ENCODE measurements around the gene FANCI. TPM values are rescaled to one million over a fixed set of nuclear protein-coding genes. Genes with fewer than 3 reads are reported as not detected.
"Not testable (repeated sequence)": the region's sequence is repeated elsewhere in the genome, so short reads cannot be mapped to it uniquely, and the experiment has no call there.

FANCI gene
- total and polyA plus RNA-seq, 8 donors: 19.8 to 56.3 (median 34.2) TPM

- DNase-seq (no peak), ATAC-seq (no peak)
- Histone ChIP-seq H3K4me3 (peak overlapping the region; percentile 62 to 76), H3K4me1 (peaks cover 6 to 15% of the 10 kb centered on the region in 2 donors), H3K36me3 (peaks cover 0 to 4% of the 10 kb centered on the region in 2 donors), H3K9me3 (no peaks in the 10 kb centered on the region), H3K27ac (no peak overlapping the region), H3K27me3 (no peaks in the 10 kb centered on the region)
- no peak for TF ChIP-seq CTCF (IDR thresholded peaks at IDR 0.05)
- intact Hi-C loops (cut with DNase I): no loop called here
Observed at GRCh38 chr15:89244574-89244903, 760 bp downstream of the FANCI start.

GRCh38 chr15:89247446-89247845, 3.7 kb downstream of the FANCI start:
- no peak for TF ChIP-seq CTCF (IDR thresholded peaks at IDR 0.05)
- no peaks in the 10 kb centered on the region for H3K27me3 ChIP-seq
- no peak for DNase-seq
- H3K27ac ChIP-seq: no peak overlapping the region
- ATAC-seq: no peak
- peaks cover 6 to 15% of the 10 kb centered on the region in 2 donors for H3K4me1 ChIP-seq
- H3K36me3 ChIP-seq: peaks cover 0 to 4% of the 10 kb centered on the region in 2 donors
- intact Hi-C loops (cut with DNase I): no loop called here
- H3K4me3 ChIP-seq: no peak overlapping the region
- no peaks in the 10 kb centered on the region for H3K9me3 ChIP-seq

- Histone ChIP-seq H3K27me3 (no peaks in the 10 kb centered on the region), H3K27ac (no peak overlapping the region), H3K4me3 (no peak overlapping the region), H3K9me3 (no peaks in the 10 kb centered on the region), H3K4me1 (peaks cover 6 to 10% of the 10 kb centered on the region in 2 donors), H3K36me3 (peaks cover 0 to 4% of the 10 kb centered on the region in 2 donors)
- intact Hi-C loops (cut with DNase I): no loop called here
- no peak for DNase-seq
- TF ChIP-seq CTCF (IDR thresholded peaks at IDR 0.05): no peak
- ATAC-seq: no peak
Observed at GRCh38 chr15:89248584-89248983, 4.8 kb downstream of the FANCI start.

GRCh38 chr15:89250142-89250541, 6.4 kb downstream of the FANCI start:
- intact Hi-C loops (cut with DNase I); H3K36me3 ChIP-seq; H3K27me3 ChIP-seq; DNase-seq; H3K9me3 ChIP-seq; H3K4me3 ChIP-seq; H3K4me1 ChIP-seq; H3K27ac ChIP-seq; ATAC-seq: not testable (repeated sequence)

- ATAC-seq; intact Hi-C loops (cut with DNase I): not testable (repeated sequence)
Observed at GRCh38 chr15:89277281-89277680, 33.5 kb downstream of the FANCI start.

GRCh38 chr15:89278307-89278706, 34.5 kb downstream of the FANCI start:
- Histone ChIP-seq H3K27me3 (no peaks in the 10 kb centered on the region), H3K4me1 (no peaks in the 10 kb centered on the region), H3K27ac (no peak overlapping the region), H3K4me3 (no peak overlapping the region), H3K9me3 (no peaks in the 10 kb centered on the region), H3K36me3 (peaks cover 0 to 39% of the 10 kb centered on the region in 2 donors)
- intact Hi-C loops (cut with DNase I): no loop called here
- ATAC-seq (no peak), DNase-seq (no peak)
- no peak for TF ChIP-seq CTCF (IDR thresholded peaks at IDR 0.05)

More at GRCh38 chr15:89277281-89277680, 33.5 kb downstream of the FANCI start:
- H3K27me3 ChIP-seq, H3K27ac ChIP-seq, H3K4me3 ChIP-seq, H3K9me3 ChIP-seq, DNase-seq, H3K4me1 ChIP-seq: not testable (repeated sequence)
- peaks cover 0 to 35% of the 10 kb centered on the region in 2 donors for H3K36me3 ChIP-seq

Measured in left lung (tissue), 10 donors.